Left ventricle myocardium inferior (tissue), 1 donor: ENCODE data around the gene GTF3C1. TPM values are rescaled to one million over a fixed set of nuclear protein-coding genes. Genes with fewer than 3 reads are reported as not detected.

Source experiments
- DNase-seq: peaks from one replicate; pipeline ENCODE4 v3.0.0-alpha.2; 2020
- H3K27ac ChIP-seq: fragments of 200-600 bp; replicated peaks from 2 replicates; pipeline ENCODE4 v1.8.0; 2021
- H3K27me3 ChIP-seq: fragments of 200-600 bp; 2 replicates; pipeline ENCODE4 v1.8.0; 2021; ENCODE audit warnings: low read depth
- H3K36me3 ChIP-seq: fragments of 200-600 bp; 2 replicates; pipeline ENCODE4 v1.8.0; 2021
- H3K4me1 ChIP-seq: fragments of 200-600 bp; 2 replicates; pipeline ENCODE4 v1.8.0; 2021
- H3K4me3 ChIP-seq: fragments of 200-600 bp; 2 replicates; pipeline ENCODE4 v1.8.0; 2021; ENCODE audit warnings: mild to moderate bottlenecking, moderate library complexity
- H3K9me3 ChIP-seq: fragments of 200-600 bp; replicated peaks from 2 replicates; pipeline ENCODE4 v1.8.0; 2021
- intact Hi-C: fragments of 100-400 bp; cut with micrococcal nuclease; formaldehyde crosslinking; loops from one replicate; pipeline ENCODE4 v1.11.0; 2022
- total RNA-seq: library from RNA; stranded (reverse); fragmentation: NEBNext Ultra II Directional; extraction: Animal tissue kit (Norgen Biotek cat#: 25700); gene quantifications from one replicate; pipeline ENCODE4 v1.2.1, GENCODE V29; 2021
- TF ChIP-seq, protein P1 (sequence below): fragments of 200-600 bp; IDR thresholded peaks from 2 replicates; pipeline ENCODE4 v1.8.0; 2021; ENCODE audit warnings: antibody characterized with exemption, mild to moderate bottlenecking, borderline replicate concordance
- donor health status: DM: no; HTN: yes; CAD: no; lungs with severe emphysema.

GTF3C1 gene
- total RNA-seq, 1 donor from 2014 or later, result 46.9 TPM

- no peaks in the 10 kb centered on the region for H3K9me3 ChIP-seq
- intact Hi-C loops, result no loop called here
- TF ChIP-seq, protein P1, sequence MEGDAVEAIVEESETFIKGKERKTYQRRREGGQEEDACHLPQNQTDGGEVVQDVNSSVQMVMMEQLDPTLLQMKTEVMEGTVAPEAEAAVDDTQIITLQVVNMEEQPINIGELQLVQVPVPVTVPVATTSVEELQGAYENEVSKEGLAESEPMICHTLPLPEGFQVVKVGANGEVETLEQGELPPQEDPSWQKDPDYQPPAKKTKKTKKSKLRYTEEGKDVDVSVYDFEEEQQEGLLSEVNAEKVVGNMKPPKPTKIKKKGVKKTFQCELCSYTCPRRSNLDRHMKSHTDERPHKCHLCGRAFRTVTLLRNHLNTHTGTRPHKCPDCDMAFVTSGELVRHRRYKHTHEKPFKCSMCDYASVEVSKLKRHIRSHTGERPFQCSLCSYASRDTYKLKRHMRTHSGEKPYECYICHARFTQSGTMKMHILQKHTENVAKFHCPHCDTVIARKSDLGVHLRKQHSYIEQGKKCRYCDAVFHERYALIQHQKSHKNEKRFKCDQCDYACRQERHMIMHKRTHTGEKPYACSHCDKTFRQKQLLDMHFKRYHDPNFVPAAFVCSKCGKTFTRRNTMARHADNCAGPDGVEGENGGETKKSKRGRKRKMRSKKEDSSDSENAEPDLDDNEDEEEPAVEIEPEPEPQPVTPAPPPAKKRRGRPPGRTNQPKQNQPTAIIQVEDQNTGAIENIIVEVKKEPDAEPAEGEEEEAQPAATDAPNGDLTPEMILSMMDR, result no peak
Observed at GRCh38 chr16:27468941-27469531, 80.7 kb downstream of the GTF3C1 start.

GRCh38 chr16:27465483-27465879, 84.2 kb downstream of the GTF3C1 start:
- TF ChIP-seq, protein P1, result no peak
- Histone ChIP-seq H3K4me1 (peaks cover 20% of the 10 kb centered on the region), H3K27ac (no peak overlapping the region), H3K36me3 (peaks cover 100% of the 10 kb centered on the region), H3K4me3 (no peak overlapping the region), H3K27me3 (no peaks in the 10 kb centered on the region), H3K9me3 (no peaks in the 10 kb centered on the region)
- no peak for DNase-seq
- intact Hi-C loops, result no loop called here

More at GRCh38 chr16:27468941-27469531, 80.7 kb downstream of the GTF3C1 start:
- H3K4me3 ChIP-seq, result no peak overlapping the region
- H3K4me1 ChIP-seq, result peaks cover 12% of the 10 kb centered on the region
- H3K27me3 ChIP-seq, result no peaks in the 10 kb centered on the region
- H3K27ac ChIP-seq, result no peak overlapping the region
- peaks cover 99% of the 10 kb centered on the region for H3K36me3 ChIP-seq
- no peak for DNase-seq

- TF ChIP-seq, protein P1, result no peak
- H3K27me3 ChIP-seq, result no peaks in the 10 kb centered on the region
- no peaks in the 10 kb centered on the region for H3K9me3 ChIP-seq
- H3K27ac ChIP-seq, result no peak overlapping the region
- H3K4me1 ChIP-seq, result peaks cover 23% of the 10 kb centered on the region
- intact Hi-C loops, result no loop called here
- no peak for DNase-seq
- peaks cover 98% of the 10 kb centered on the region for H3K36me3 ChIP-seq
- no peak overlapping the region for H3K4me3 ChIP-seq
Observed at GRCh38 chr16:27464626-27465482, 84.9 kb downstream of the GTF3C1 start.

DNA sequence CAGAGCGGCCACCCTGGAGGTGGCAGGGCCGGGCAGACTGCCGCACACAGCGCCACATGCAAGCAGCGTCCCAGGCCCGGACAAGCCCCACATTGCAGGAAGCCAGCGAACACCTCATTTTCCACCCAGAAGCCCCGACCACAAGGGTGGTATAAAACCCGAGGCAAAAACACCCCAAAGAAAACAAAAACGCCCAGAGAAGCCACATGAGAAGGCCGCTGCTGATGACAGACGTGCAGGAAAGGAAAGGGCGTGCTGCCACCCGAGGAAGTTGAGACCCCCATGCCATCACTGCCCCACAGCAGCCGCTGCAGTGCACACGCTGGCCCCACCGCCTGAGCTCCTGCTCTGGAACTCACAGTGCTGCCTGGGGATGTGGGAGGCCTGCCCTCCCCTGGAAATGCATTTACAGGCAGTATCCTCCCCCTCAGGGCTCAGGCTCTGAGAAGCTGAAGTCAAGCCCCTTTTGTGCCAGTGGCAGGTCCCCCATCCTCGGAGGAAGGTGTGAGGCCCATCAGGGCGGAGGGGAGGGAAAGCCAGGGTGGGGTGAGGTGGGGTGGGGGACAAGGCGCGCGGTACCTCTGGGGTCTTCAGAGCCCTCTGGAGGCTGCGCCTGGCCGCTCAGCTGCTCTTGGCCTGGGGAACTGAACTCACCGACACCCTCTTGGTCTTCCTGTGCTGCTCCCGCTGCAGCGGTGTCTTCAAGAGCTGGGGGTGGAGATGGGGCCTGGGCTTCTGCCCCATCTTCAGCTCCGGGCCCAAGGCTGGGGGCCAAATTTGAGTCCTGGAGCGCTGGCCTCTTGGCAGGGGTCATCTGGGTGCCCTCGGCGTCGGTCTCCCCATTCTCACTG, 85.7 kb downstream of the GTF3C1 start:
- intact Hi-C loops, result no loop called here
- Histone ChIP-seq H3K4me3 (no peak overlapping the region), H3K27me3 (no peaks in the 10 kb centered on the region), H3K27ac (no peak overlapping the region), H3K36me3 (peaks cover 89% of the 10 kb centered on the region), H3K4me1 (peaks cover 23% of the 10 kb centered on the region), H3K9me3 (no peaks in the 10 kb centered on the region)
- TF ChIP-seq, protein P1, result no peak
- DNase-seq, result no peak

DNA sequence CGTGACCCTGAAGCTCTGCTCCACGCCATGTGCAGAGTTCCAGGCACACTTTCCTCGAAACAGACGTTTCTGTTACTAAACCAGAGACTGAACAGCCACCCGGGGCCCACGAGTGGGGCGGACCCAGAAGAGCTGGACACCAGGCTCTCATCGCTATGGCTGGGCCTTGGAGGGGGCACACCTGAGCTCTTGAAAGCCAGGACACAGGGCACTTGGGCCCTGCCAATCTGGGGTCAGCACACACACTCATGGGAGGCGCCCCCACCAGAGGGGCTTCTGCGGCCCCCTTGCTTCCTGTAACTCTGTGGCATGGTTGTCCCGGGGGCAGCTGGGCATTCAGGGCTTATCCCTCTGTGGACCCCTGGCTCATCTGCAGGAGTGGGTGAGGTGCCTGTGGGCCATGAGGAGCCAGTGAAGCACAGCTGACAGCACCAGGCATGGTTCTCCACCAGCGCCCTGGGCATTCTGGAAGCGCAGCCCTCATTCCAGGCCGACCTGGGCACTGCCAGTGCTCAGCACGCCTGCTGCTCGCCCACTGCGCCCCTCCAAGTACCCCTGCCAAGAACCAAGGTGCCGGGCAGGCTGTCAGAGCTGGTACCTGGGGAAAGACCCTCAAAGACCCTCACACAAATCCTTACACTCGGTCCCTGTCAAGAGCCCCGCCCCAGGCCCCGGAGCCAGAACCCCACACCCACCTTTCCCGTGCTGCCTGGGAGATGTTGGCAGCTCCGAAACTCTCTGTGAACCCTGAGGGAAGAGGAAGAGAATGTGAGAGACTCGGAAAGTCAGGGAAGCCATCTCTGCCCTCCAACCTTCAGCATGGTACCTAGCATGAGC, 86.6 kb downstream of the GTF3C1 start:
- DNase-seq, result no peak
- intact Hi-C loops, result no loop called here

More for the DNA sequence above, 86.6 kb downstream of the GTF3C1 start:
- peaks cover 83% of the 10 kb centered on the region for H3K36me3 ChIP-seq
- TF ChIP-seq, protein P1, result no peak
- no peaks in the 10 kb centered on the region for H3K9me3 ChIP-seq
- H3K4me1 ChIP-seq, result peaks cover 23% of the 10 kb centered on the region
- H3K4me3 ChIP-seq, result no peak overlapping the region
- H3K27ac ChIP-seq, result no peak overlapping the region
- no peaks in the 10 kb centered on the region for H3K27me3 ChIP-seq
